Endothelial cell of umbilical vein (primary cell): Measurements from ENCODE around the gene STYK1.

Experiments used
- POLR2A ChIP-seq: IDR thresholded peaks from 2 replicates; pipeline ENCODE4 v1.6.1; 2012; ENCODE audit warnings: low read depth, mild to moderate bottlenecking, control low read depth, low read length
- TF ChIP-seq, protein P1 (sequence below): IDR thresholded peaks from 2 replicates; pipeline ENCODE4 v1.6.1; 2011; ENCODE audit not compliant: insufficient read depth, insufficient read length
- TF ChIP-seq, protein P2 (sequence below), 2 donors: IDR thresholded peaks; 1 replicate in 1 of 2; 2 replicates in 1 of 2; pipeline ENCODE4 v1.5.1; 2011; ENCODE audit warnings: low read length in 2 of 2, mild to moderate bottlenecking in 2 of 2, moderate library complexity in 2 of 2, control low read depth in 1 of 2, inconsistent platforms in 1 of 2, low read depth in 1 of 2; ENCODE audit not compliant: insufficient read depth in 1 of 2; ENCODE audit errors: extremely low read depth in 1 of 2

DNA sequence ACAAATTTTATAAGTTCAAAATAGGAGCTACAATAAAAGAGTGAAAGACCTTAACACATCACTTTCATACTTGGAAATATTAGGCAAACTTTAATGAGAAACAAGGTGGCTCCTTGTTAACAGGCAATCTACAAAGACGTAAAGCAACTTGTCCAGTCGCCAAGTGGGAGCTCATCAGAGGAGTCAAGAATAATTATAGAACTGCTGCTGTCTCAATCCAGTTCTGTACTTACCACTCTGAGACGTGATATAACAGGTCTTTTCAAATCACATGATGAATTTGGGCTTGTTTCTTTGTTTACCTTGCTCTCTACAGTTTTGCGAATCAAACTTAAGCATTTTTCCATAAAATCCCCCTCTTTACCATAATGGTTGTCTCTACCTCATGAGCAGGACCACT, 45.6 kb upstream of the STYK1 start:
- TF ChIP-seq, protein P1, sequence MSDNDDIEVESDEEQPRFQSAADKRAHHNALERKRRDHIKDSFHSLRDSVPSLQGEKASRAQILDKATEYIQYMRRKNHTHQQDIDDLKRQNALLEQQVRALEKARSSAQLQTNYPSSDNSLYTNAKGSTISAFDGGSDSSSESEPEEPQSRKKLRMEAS = no peak
- TF ChIP-seq, protein P2, sequence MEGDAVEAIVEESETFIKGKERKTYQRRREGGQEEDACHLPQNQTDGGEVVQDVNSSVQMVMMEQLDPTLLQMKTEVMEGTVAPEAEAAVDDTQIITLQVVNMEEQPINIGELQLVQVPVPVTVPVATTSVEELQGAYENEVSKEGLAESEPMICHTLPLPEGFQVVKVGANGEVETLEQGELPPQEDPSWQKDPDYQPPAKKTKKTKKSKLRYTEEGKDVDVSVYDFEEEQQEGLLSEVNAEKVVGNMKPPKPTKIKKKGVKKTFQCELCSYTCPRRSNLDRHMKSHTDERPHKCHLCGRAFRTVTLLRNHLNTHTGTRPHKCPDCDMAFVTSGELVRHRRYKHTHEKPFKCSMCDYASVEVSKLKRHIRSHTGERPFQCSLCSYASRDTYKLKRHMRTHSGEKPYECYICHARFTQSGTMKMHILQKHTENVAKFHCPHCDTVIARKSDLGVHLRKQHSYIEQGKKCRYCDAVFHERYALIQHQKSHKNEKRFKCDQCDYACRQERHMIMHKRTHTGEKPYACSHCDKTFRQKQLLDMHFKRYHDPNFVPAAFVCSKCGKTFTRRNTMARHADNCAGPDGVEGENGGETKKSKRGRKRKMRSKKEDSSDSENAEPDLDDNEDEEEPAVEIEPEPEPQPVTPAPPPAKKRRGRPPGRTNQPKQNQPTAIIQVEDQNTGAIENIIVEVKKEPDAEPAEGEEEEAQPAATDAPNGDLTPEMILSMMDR (IDR thresholded peaks at IDR 0.05; ENCODE audit: extremely low read depth in 1 of 2, insufficient read depth in 1 of 2, low read depth in 1 of 2, low read length in 2 of 2) = no peak
- peak; percentile 33 for TF ChIP-seq POLR2A
